HG03139 (cell line): Measurements from ENCODE around the gene ABCA10.
"Not testable (repeated sequence)": the region's sequence is repeated elsewhere in the genome, so short reads cannot be mapped to it uniquely, and the experiment has no call there.

Experiments used
- ATAC-seq: cut with Tn5 transposase; IDR thresholded peaks from one replicate; pipeline ENCODE4 v1.9.1; 2021; ENCODE audit not compliant: unreplicated experiment

The ABCA10 gene

DNA sequence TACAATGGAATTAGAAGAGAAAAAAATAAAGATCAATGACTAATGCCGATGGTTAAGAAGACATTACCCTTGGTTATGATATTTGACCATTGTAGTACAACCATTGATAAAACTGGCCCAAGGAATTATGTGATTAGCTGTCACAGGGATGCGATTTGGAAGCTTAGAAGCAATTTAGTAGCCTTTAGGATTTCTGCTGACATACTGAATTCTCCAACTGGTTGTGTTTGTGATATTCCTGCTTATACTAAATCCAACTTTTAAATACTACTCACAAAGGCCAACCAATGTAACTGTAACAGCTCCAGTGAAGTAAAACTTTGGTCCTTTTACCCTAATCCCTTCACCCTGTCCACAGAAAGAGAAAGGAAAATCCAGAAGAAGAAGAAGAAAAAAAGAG lies 55.5 kb downstream of the ABCA10 start:
- no peak for ATAC-seq

- no peak for ATAC-seq
These were observed 58.2 kb downstream of the ABCA10 start for GRCh38 chr17:69170377-69170776.

DNA sequence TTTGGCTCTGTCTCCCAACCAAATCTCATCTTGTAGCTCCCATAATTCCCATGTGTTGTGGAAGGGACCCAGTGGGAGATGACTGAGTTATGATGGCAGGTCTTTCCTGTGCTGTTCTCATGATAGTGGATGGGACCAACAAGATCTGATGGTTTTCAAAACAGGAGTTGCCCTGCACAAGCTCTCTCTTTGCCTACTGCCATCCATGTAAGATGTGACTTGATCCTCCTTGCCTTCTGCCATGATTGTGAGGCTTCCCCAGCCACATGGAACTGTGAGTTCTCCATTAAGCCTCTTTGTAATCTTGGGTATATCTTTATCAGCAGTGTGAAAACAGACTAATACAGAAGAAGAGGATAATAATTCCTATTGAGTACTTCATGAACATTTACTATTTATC lies 60.0 kb downstream of the ABCA10 start:
- not testable (repeated sequence) for ATAC-seq

DNA sequence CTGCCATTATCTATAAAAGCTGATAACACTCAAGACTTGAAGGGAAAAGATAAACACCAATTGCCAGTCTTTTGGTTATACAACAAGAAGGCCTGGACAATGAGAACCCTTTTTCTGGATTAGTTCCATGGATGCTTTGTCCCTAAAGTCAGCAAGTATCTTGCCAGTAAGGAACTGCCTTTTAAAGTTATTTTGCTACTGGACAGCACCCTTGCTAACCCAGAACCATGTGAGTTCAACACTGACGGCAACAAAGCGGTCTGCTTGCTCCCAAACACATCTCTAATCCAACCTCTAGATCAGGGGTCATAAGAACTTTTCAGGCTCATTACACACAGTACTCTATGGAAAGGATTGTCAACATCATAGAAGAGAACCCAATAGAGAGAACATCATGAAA lies 61.7 kb downstream of the ABCA10 start:
- no peak for ATAC-seq

GRCh38 chr17:69164206-69164605 lies 64.4 kb downstream of the ABCA10 start:
- ATAC-seq, result no peak

GRCh38 chr17:69159418-69159817 lies 69.2 kb downstream of the ABCA10 start:
- ATAC-seq, result no peak

GRCh38 chr17:69154267-69154666 lies 74.4 kb downstream of the ABCA10 start:
- ATAC-seq, result no peak

- no peak for ATAC-seq
These were observed 78.3 kb downstream of the ABCA10 start for GRCh38 chr17:69150333-69150732.

GRCh38 chr17:69147460-69147859 lies 81.2 kb downstream of the ABCA10 start:
- no peak for ATAC-seq

DNA sequence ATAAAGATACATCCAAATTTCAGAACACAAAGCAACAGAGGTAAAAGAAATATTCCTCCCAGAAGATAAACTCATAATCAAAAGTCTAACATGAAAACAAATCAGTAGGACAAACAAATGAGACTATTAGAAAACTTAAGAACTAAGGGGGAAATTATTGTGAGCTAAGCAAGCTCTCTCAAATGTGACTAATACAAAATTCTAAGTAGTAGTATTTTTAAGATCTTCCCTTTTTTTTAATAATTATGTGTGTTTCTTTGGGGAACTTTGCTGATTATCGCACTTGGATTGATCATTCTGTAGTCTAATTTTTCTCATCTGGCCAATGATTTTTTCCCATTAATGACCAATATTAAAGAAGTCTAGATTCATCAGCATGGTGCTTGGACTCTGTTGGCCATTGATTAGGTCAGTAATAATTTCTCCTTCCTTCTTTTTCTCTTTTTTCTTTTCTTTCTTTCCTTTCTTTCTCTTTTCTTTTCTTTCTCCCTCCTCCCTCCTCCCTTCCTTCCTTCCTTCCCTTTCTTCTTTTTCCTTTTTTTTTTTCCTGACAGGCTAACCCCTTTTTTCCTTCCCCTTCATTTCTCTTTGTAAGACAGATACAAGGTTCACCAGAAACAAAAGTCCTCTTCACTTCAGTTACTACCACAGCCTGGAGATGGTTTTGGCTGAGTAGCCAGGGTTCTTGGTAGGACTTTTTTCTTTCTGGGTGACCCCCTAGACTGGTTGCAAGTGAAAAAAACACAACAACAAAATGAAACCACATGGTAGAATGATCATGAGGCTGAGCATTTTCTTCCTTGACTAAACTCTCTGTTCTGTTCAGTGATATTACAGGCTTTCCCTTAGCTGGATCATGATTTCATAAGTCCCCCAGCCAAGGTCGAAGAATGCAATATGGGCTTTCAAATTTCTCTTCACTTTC lies 84.0 kb downstream of the ABCA10 start:
- ATAC-seq, result no peak

DNA sequence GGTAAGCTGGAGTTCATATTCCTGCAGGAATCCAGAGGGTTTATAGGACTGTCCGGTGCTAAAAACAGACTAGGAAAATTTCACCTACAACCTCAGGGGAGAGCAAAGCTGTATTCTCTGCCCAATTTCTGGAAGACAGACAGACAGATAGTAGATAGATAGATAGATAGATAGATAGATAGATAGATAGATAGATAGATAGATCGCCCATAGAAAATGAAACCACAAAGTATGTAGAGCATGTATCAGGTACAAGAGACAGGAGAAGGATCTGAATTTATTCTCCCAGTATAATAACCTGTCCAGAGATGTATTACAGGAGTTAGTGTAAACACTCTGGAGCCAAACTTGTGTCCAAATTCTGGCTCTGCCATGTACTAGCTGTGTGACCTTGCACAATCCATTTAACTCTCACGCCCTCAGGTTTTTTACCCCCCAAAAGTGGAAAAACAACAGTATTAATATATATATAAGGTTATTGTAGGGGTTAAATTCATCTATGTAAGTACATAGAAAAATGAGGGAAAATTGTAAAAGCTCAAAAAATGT lies 84.9 kb downstream of the ABCA10 start:
- no peak for ATAC-seq

DNA sequence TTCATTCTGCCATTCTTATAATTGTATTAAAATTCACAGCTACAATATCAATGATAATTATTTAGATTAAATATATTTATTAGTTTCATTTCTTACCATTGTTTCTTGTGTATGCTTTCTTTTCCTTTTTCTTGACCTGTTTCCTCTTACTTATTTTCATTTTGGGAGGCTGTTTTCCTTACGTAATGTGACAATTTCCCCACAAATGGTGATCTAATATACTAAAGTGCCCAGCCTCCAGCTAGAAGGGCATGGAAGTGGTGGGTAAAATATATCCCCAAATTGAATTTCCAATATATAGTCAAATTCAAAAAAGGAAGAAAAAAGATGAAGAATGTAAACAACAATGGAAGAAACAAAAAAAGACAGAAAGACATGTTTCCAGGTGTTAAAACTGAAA lies 85.5 kb downstream of the ABCA10 start:
- ATAC-seq, result no peak

GRCh38 chr17:69142175-69142802 lies 86.3 kb downstream of the ABCA10 start:
- no peak for ATAC-seq

DNA sequence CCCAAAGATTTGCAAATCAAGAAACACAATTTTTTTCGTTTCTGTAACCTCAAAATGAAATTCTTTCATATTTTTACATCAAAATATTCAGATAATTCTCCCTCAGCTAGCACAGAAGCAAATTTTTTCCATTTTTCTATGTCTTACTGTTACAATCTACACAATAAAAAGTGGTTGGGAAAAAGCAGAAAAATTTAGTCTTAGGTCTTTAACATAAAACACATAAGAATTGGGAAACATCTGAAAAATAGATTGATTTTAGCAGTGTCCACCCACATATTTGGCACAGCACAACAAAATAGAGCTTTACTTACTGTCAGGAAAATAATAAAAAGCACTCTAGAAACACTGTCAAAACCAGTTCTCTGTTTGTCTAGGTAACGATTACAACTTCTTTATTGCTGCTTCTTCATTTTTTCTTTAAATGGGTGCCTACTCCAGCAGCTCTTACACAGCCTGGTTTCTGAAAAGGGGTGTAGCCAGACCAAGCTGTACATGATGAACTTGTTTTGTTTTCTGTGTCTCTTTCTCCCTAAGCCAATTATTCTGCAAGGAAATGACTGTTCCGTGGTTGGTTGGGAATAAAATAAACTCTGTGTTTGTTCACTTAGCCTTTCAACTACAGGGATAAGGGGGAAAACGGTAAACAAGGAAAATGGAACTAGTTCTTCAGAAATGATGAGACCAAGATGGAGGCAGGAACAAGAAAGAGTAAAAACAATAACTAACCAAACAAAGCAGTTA lies 87.0 kb downstream of the ABCA10 start, which contains the start of gene ABCA6:
Gene ABCA6, minus strand, starts transcription at position 465 of the 744 bp plus-strand sequence. CDS start 1,192 bp downstream, outside the sequence.
- ATAC-seq, result no peak

DNA sequence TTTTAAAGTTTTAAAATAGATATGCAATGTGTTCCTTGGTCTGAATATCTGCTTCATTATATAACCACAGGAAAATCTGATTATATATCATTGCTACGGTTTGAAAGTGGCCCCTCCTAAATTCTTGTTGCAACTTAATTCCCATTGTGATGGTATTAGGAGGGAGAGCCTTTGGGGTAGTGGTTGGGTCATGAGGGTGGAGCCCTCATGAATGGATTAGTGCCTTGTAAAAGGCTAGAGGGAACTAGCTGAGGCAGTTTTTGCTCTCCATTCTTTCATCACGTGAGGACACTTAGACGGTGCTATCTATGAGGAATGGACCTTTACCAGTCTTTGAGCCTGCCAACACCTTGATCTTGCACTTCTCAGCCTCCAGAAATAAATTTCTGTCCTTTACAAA lies 94.5 kb downstream of the ABCA10 start:
- ATAC-seq, result no peak

DNA sequence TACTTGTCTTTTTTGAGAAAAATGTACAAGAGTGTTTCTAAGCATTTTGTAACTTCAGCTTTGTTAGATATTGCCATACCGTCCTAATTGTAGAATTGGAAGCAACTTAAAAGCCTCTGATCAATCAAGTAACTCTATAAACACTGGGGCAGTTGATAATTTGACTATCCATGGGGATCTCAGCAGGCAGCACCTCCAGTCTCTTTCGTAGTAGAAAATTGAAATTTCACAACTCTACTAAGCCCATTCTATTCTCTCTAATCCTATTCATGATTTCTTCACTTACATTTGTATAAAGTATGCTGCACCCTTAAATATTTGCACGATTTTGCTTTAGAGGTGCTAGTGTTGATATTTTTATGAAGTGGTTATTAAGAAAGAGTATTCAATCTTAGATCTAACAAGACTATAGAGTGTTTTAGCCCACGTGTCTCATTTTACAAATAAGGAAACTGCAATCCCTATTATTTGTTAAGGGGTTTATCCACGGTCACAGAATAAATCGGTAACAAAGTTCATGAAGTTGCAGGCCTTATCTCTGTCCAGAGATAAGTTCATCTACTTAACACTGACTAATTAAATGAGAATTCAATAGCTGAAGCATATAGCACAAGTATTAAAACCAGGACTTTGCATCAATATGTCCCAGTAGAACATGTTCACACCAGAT lies 97.9 kb downstream of the ABCA10 start:
- no peak for ATAC-seq

DNA sequence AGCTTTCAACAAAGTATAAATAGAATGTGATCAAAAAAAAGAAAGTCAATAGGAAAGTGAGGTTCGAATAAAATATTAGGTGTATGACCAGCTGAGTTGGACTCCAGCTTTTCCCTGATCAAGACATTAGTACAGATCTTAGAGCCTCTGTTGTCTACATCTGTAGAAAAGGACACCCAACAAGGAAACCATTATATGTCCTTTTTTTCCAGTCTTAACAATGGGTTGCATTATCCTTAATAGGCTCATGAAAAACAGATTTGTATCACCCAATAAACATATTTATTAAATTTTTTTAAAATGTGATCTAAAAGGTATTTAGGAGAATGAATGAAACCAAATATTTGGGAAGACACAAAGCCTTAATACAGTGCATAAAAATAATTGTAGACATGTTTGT lies 105.0 kb downstream of the ABCA10 start:
- no peak for ATAC-seq

- no peak for ATAC-seq
These were observed 106.6 kb downstream of the ABCA10 start for GRCh38 chr17:69122065-69122464.

GRCh38 chr17:69117855-69118784 lies 110.5 kb downstream of the ABCA10 start:
- peak; percentile 37 for ATAC-seq

DNA sequence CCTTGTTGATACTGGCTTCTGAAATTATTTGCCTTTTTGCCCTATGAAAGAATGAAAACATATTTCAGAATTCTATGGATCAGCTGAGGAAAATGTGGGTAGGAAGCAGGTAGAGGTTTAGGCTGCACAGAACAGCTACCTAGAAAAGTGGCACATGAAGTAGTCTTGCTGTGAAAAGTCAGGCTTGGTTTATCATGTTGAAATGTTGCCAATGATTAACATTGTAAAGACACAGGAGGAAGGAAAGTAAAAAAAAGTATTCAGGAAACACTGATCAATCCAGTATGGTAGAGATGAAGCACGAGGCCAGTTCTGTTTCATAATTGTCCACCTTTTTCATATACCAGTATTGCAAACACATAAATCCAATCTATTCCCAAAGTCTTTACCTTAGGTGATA lies 116.8 kb downstream of the ABCA10 start:
- ATAC-seq, result no peak
